ENCODE data around the gene DNASE1.

- TF ChIP-seq CTCF (IDR thresholded peaks at IDR 0.05): no peak
- no peak for TF ChIP-seq EZH2 (IDR thresholded peaks at IDR 0.05)
- TF ChIP-seq EZH2phosphoT487 (IDR thresholded peaks at IDR 0.05): no peak
These were observed 32.5 kb downstream of the DNASE1 start for GRCh38 chr16:3687021-3687420.

All from neural progenitor cell (in vitro differentiated cells).